C4-2B (cell line): ENCODE measurements around the gene LAPTM5.

Source experiments
- CTCF ChIP-seq: fragments of 450-650 bp; conservative IDR thresholded peaks from 2 replicates; pipeline ENCODE4 v1.5.1; 2017; ENCODE audit warnings: mild to moderate bottlenecking
- ZFX ChIP-seq: fragments of 450-650 bp; IDR thresholded peaks from 2 replicates; pipeline ENCODE4 v1.6.1; 2017

DNA sequence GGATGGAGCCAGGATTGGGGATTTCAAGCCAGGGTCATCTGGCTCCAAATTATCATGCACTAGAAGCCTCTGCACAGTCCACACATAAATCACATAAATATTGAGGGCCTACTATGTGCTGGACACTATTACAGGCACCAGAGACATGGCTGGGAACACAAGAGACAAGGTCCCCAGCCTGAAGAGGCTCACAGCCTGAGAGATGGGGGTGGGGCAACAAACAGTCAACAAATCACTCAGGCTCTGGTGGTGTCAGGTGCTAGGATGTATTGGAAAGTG is 41.6 kb upstream of the LAPTM5 start:
- TF ChIP-seq CTCF (no peak), ZFX (no peak)
